GM12892 (cell line): Measurements from ENCODE around the gene DNAAF5.

Experiments used
- POLR2A ChIP-seq: IDR thresholded peaks from 2 replicates; pipeline ENCODE4 v1.6.1; 2011; ENCODE audit warnings: low read depth, low read length, control low read depth
- TAF1 ChIP-seq: IDR thresholded peaks from 2 replicates; pipeline ENCODE4 v1.6.1; 2011; ENCODE audit warnings: low read depth, mild to moderate bottlenecking, control low read depth, low read length, borderline replicate concordance

DNA sequence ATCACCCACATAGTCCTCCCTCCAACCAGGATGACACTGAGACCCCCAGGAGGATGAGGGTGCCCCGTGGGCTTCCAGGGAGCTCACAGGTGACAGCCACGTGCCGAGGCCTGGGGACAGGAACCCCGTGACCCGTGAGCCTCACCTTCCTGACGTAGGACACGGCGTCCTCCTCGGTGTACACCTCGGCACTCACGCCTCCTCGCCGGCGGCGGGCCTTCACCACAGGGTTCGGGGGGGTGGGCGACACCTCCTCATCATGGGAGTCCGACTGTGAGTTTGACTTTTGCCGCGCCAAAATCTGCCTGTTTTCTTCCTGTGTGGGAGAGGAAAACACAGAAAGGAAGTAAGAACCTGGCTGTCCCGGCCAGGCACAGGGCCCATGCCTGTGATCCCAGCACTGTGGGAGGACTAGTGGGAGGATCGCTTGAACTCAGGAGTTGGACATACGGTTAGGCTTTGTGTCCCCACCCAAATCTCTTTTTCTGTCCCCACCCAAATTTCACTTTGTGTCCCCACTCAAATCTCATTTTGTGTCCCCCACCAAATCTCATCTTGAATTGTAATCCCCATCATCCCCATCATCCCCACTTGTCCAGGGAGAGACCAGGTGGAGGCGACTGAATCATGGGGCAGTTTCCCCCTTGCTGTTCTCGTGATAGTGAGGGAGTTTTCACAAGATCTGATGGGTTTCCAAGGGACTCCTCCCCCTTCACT lies 45.9 kb upstream of the DNAAF5 start:
- TF ChIP-seq POLR2A (no peak), TAF1 (no peak)
